Measurements from ENCODE around the gene SLC26A6. TPM values are rescaled to one million over a fixed set of nuclear protein-coding genes. Genes with fewer than 3 reads are reported as not detected.

Gene SLC26A6
- polyA plus RNA-seq, 1 donor (not counting 4 experiments of a cell fraction or from before 2014, with no cell fraction given) = 24.9 TPM

DNA sequence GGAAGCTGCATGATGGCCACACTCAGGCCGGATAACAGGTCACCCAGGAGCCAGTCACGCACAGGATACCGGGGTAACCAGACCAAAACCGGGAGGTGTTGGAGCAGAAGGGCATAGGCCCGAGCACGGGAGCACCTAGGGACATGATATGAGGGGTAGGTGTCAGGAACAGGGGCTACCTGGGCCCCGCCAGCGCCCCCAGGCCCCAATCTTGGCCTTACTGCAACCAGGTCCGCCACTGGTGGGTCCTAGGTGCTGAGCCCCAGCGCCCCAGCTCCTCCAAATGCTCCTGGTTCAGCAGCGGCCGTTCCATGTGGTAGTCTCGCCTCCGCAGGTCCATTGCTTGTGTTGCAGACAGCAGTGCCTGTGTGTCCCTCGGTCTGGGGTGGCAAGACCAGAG lies 2.0 kb downstream of the SLC26A6 start:
- no peak for DNase-seq (ENCODE audit: low read depth, low spot score)
- Histone ChIP-seq H3K36me3 (ENCODE audit: control insufficient read depth in 2 of 2, extremely low read depth in 1 of 2, insufficient read depth in 2 of 2, low read length in 2 of 2) (peaks cover 28 to 33% of the 10 kb centered on the region in 2 experiments), H3K9me1 (ENCODE audit: control insufficient read depth, extremely low read depth, insufficient read depth, low read length) (peaks cover 2% of the 10 kb centered on the region), H3K27me3 (ENCODE audit: control insufficient read depth, extremely low read depth, insufficient read depth, low read length) (no peaks in the 10 kb centered on the region), H3K9me3 (ENCODE audit: control insufficient read depth, low read depth, low read length) (no peaks in the 10 kb centered on the region), H3K27ac (ENCODE audit: control insufficient read depth, insufficient read depth, low read length) (no peak overlapping the region), H4K20me1 (ENCODE audit: control insufficient read depth, extremely low read depth, insufficient read depth, low read length) (peaks cover 2% of the 10 kb centered on the region), H3K4me3 (ENCODE audit: control insufficient read depth in 2 of 3, extremely low read depth in 1 of 3, insufficient read depth in 2 of 3, low read depth in 1 of 3, low read length in 3 of 3) (no peak overlapping the region), H3K79me2 (ENCODE audit: control insufficient read depth, insufficient read depth, low read length) (peaks cover 13% of the 10 kb centered on the region), H3K4me1 (ENCODE audit: control insufficient read depth, extremely low read depth, insufficient read depth, low read length) (peaks cover 11% of the 10 kb centered on the region), H2AFZ (ENCODE audit: control insufficient read depth, low read length) (no peak overlapping the region), H3K4me2 (ENCODE audit: control insufficient read depth, extremely low read depth, insufficient read depth, low read depth, low read length) (no peak overlapping the region), H3K9ac (ENCODE audit: control insufficient read depth, extremely low read depth, insufficient read depth, low read length) (no peak overlapping the region)
- no peak for FAIRE-seq
- dilution Hi-C loops (cut with MboI; ENCODE audit: extremely low pct_ligation_motif_present, low sequenced_read_pairs) = no loop called here
- TF ChIP-seq, protein P1, sequence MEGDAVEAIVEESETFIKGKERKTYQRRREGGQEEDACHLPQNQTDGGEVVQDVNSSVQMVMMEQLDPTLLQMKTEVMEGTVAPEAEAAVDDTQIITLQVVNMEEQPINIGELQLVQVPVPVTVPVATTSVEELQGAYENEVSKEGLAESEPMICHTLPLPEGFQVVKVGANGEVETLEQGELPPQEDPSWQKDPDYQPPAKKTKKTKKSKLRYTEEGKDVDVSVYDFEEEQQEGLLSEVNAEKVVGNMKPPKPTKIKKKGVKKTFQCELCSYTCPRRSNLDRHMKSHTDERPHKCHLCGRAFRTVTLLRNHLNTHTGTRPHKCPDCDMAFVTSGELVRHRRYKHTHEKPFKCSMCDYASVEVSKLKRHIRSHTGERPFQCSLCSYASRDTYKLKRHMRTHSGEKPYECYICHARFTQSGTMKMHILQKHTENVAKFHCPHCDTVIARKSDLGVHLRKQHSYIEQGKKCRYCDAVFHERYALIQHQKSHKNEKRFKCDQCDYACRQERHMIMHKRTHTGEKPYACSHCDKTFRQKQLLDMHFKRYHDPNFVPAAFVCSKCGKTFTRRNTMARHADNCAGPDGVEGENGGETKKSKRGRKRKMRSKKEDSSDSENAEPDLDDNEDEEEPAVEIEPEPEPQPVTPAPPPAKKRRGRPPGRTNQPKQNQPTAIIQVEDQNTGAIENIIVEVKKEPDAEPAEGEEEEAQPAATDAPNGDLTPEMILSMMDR (optimal IDR thresholded peaks at IDR 0.05 in 1 of 3, IDR thresholded peaks at IDR 0.05 in 1 of 3, conservative IDR thresholded peaks at IDR 0.05 in 1 of 3; ENCODE audit: extremely low read depth in 1 of 3, insufficient read depth in 2 of 3, low read length in 3 of 3) = no peak
- no peak for TF ChIP-seq EZH2 (IDR thresholded peaks at IDR 0.05; ENCODE audit: low read length)

DNA sequence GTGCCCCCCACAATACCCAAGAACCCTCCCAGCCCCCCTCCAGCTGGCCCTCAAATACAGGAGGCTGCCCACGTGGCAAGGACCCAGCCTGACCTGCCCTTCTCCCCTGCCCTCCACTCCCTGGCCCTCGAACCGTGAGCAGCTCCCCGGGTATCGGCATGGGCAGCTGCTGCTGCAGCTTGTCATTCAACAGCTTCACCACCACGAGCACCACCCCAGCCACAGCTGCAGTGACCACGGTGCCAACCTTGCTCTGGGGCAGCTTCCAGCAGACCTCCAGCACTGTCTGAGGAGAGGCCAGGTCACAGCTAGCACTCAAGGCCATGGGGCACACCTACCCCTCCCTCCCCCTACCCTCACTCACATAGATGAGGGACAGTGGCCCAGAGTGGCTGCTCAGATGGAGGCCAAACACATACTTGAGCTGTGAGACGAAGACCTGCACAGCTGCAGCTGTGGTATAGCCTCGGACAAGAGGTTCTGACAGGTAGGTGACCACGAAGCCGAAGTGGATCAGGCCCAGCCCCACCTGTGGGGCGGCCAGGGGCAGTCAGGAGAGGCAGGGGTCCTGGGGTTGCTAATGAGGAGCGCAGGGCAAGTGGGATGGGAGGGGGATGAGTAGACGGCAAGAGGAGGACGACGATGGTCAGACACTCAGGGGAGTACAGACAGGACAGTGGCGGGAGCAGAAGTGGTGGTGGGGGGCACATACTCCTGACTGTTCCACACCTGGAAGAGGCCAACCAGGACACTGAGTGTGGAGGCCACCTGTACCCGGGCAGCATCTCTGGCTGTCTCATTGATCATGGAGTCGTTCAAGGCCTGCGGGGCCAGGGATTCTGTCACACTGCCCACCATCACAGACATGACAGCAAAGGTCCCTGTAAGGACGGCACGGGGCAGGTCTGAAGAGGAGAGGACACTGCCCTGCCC lies 3.5 kb downstream of the SLC26A6 start:
- no peak for FAIRE-seq
- TF ChIP-seq, protein P1 (optimal IDR thresholded peaks at IDR 0.05 in 1 of 3, IDR thresholded peaks at IDR 0.05 in 1 of 3, conservative IDR thresholded peaks at IDR 0.05 in 1 of 3; ENCODE audit: extremely low read depth in 1 of 3, insufficient read depth in 2 of 3, low read length in 3 of 3) = no peak
- TF ChIP-seq EZH2 (IDR thresholded peaks at IDR 0.05; ENCODE audit: low read length) = no peak
- dilution Hi-C loops (cut with MboI; ENCODE audit: extremely low pct_ligation_motif_present, low sequenced_read_pairs) = no loop called here
- Histone ChIP-seq H3K27ac (ENCODE audit: control insufficient read depth, insufficient read depth, low read length) (no peak overlapping the region), H3K79me2 (ENCODE audit: control insufficient read depth, insufficient read depth, low read length) (peaks cover 13% of the 10 kb centered on the region), H3K9me3 (ENCODE audit: control insufficient read depth, low read depth, low read length) (no peaks in the 10 kb centered on the region), H3K36me3 (ENCODE audit: control insufficient read depth in 2 of 2, extremely low read depth in 1 of 2, insufficient read depth in 2 of 2, low read length in 2 of 2) (peaks cover 34 to 42% of the 10 kb centered on the region in 2 experiments), H2AFZ (ENCODE audit: control insufficient read depth, low read length) (no peak overlapping the region), H3K9ac (ENCODE audit: control insufficient read depth, extremely low read depth, insufficient read depth, low read length) (no peak overlapping the region), H3K4me1 (ENCODE audit: control insufficient read depth, extremely low read depth, insufficient read depth, low read length) (peaks cover 11% of the 10 kb centered on the region), H3K4me2 (ENCODE audit: control insufficient read depth, extremely low read depth, insufficient read depth, low read depth, low read length) (no peak overlapping the region), H3K4me3 (ENCODE audit: control insufficient read depth in 2 of 3, extremely low read depth in 1 of 3, insufficient read depth in 2 of 3, low read depth in 1 of 3, low read length in 3 of 3) (no peak overlapping the region), H3K27me3 (ENCODE audit: control insufficient read depth, extremely low read depth, insufficient read depth, low read length) (no peaks in the 10 kb centered on the region), H3K9me1 (ENCODE audit: control insufficient read depth, extremely low read depth, insufficient read depth, low read length) (peaks cover 2% of the 10 kb centered on the region), H4K20me1 (ENCODE audit: control insufficient read depth, extremely low read depth, insufficient read depth, low read length) (peaks cover 2% of the 10 kb centered on the region)
- DNase-seq (ENCODE audit: low read depth, low spot score) = no peak

All from keratinocyte (primary cell).